Activated CD8-positive, alpha-beta memory T cell treated with anti-CD3 and anti-CD28 coated beads, Interleukin-2, amount 50 U/mL, for 24 hours (primary cell): ENCODE measurements around the gene LRRTM2.

Experiments used
- DNase-seq: peaks from one replicate; pipeline ENCODE4 v3.0.0-alpha.2; 2020; ENCODE audit errors: extremely low read depth

The LRRTM2 gene

GRCh38 chr5:138884094-138884493 is 9.0 kb upstream of the LRRTM2 start:
- DNase-seq, result no peak

- no peak for DNase-seq
These were observed 8.1 kb upstream of the LRRTM2 start for GRCh38 chr5:138883211-138883610.

- no peak for DNase-seq
These were observed 3.5 kb upstream of the LRRTM2 start for GRCh38 chr5:138878437-138879235.

- no peak for DNase-seq
These were observed 1.7 kb upstream of the LRRTM2 start for GRCh38 chr5:138876811-138877210.

GRCh38 chr5:138875946-138876345 is 811 bp upstream of the LRRTM2 start:
- no peak for DNase-seq

- no peak for DNase-seq
These were observed 379 bp upstream of the LRRTM2 start for GRCh38 chr5:138875552-138875875.

- DNase-seq, result no peak
These were observed 894 bp downstream of the LRRTM2 start for GRCh38 chr5:138874241-138874640.

- no peak for DNase-seq
These were observed 1.5 kb downstream of the LRRTM2 start for GRCh38 chr5:138873466-138874221.

- no peak for DNase-seq
These were observed 2.2 kb downstream of the LRRTM2 start for GRCh38 chr5:138872841-138873465.

- DNase-seq, result no peak
These were observed 4.5 kb downstream of the LRRTM2 start for GRCh38 chr5:138870611-138871010.

- DNase-seq, result no peak
These were observed 5.2 kb downstream of the LRRTM2 start for GRCh38 chr5:138869763-138870500.

- no peak for DNase-seq
These were observed 6.1 kb downstream of the LRRTM2 start for GRCh38 chr5:138869038-138869437.

- no peak for DNase-seq
These were observed 8.1 kb downstream of the LRRTM2 start for GRCh38 chr5:138867011-138867410.

GRCh38 chr5:138853132-138853531 is 22.0 kb downstream of the LRRTM2 start:
- DNase-seq, result no peak

- no peak for DNase-seq
These were observed 24.2 kb downstream of the LRRTM2 start for GRCh38 chr5:138850865-138851435.

- no peak for DNase-seq
These were observed 25.3 kb downstream of the LRRTM2 start for GRCh38 chr5:138849882-138850281.

GRCh38 chr5:138849439-138849838 is 25.7 kb downstream of the LRRTM2 start:
- no peak for DNase-seq

- no peak for DNase-seq
These were observed 30.2 kb downstream of the LRRTM2 start for GRCh38 chr5:138844812-138845513.

- no peak for DNase-seq
These were observed 31.0 kb downstream of the LRRTM2 start for GRCh38 chr5:138844125-138844461.

- no peak for DNase-seq
These were observed 31.6 kb downstream of the LRRTM2 start for GRCh38 chr5:138843316-138844124.
